GM23248 (cell line): ENCODE results near the gene SP4.
A peak's percentile ranks its signal among the peaks of the same experiment; 100 is the strongest.

Source experiments
- EZH2 ChIP-seq: fragments of 200-600 bp; sonication (generic); IDR thresholded peaks from 2 replicates; pipeline ENCODE4 v1.6.1; 2018; ENCODE audit warnings: antibody characterized with exemption, mild to moderate bottlenecking; ENCODE audit not compliant: insufficient read depth, poor library complexity, severe bottlenecking
- EZH2phosphoT487 ChIP-seq: fragments of 200-600 bp; sonication (generic); IDR thresholded peaks from 2 replicates; pipeline ENCODE4 v1.6.1; 2018; ENCODE audit warnings: antibody characterized with exemption, moderate library complexity, mild to moderate bottlenecking, low read depth; ENCODE audit not compliant: insufficient read depth

- peak; percentile 21 for TF ChIP-seq EZH2
- no peak for TF ChIP-seq EZH2phosphoT487
Measured at GRCh38 chr7:21544303-21544656, 116.4 kb downstream of the SP4 start.
